Measurements from ENCODE around the gene PANK1.
A peak's percentile ranks its signal among the peaks of the same experiment; 100 is the strongest.

The PANK1 gene

GRCh38 chr10:89644967-89645741, at the start of gene PANK1:
Gene PANK1, minus strand, starts transcription at chr10:89645242. Its CDS starts 351 bp downstream, at chr10:89644891.
- CTCF ChIA-PET = no interaction called here
- Histone ChIP-seq H3K4me1 (ENCODE audit: control insufficient read depth, insufficient read depth, low read length) (peaks cover 8% of the 10 kb centered on the region; the same call in 1 of the 2 replicates), H3K27ac (ENCODE audit: extremely low read depth, low read depth, low read length) (peak within 1 kb of the TSS; percentile 97), H3K36me3 (ENCODE audit: control insufficient read depth in 2 of 2, insufficient read depth in 1 of 2, low read length in 2 of 2) (no peaks in the 10 kb centered on the region), H3K4me3 (ENCODE audit: low read depth, low read length) (peak within 1 kb of the TSS; percentile 85), H3K9me3 (ENCODE audit: control insufficient read depth, insufficient read depth, low read depth, low read length) (no peaks in the 10 kb centered on the region)
- POLR2A ChIA-PET = interaction anchor here (1.0 to 2.5 kb wide), 2 partner anchors 56 kb away, joined by 3 to 61 read pairs; partner anchors contain the start of gene KIF20B
- TF ChIP-seq ZNF2 (tag by site-specific recombination; IDR thresholded peaks at IDR 0.05) (peak; percentile 72), ZNF843 (tag by site-specific recombination; IDR thresholded peaks at IDR 0.05) (peak; percentile 66; the same call in 1 of the 2 replicates), KLF17 (tag by site-specific recombination; IDR thresholded peaks at IDR 0.05) (peak; percentile 55; the same call in 1 of the 2 replicates), TRIM28 (IDR thresholded peaks at IDR 0.05; ENCODE audit: borderline replicate concordance, low read length) (peak; percentile 71; the same call in 1 of the 2 replicates), ZBTB7A (tag by site-specific recombination; IDR thresholded peaks at IDR 0.05; ENCODE audit: low read depth) (0 out of 2 replicates have a peak, but pooled peaks have one; percentile 55), ZSCAN5A (tag by site-specific recombination; IDR thresholded peaks at IDR 0.05) (0 out of 2 replicates have a peak, but pooled peaks have one; percentile 21), SP3 (tag by site-specific recombination; IDR thresholded peaks at IDR 0.05) (peak; percentile 36; the same call in 1 of the 2 replicates), PRDM10 (tag by site-specific recombination; IDR thresholded peaks at IDR 0.05) (peak; percentile 93), HIC1 (tag by site-specific recombination; IDR thresholded peaks at IDR 0.05) (peak; percentile 22; the same call in 1 of the 2 replicates), ZNF692 (tag by site-specific recombination; IDR thresholded peaks at IDR 0.05) (peak; percentile 68), ZXDB (tag by site-specific recombination; IDR thresholded peaks at IDR 0.05) (peak; percentile 45), SCRT2 (tag by site-specific recombination; IDR thresholded peaks at IDR 0.05) (no peak), KLF9 (tag by site-specific recombination; IDR thresholded peaks at IDR 0.05; ENCODE audit: low read depth) (peak; percentile 56; the same call in 1 of the 2 replicates), ZBTB26 (tag by site-specific recombination; optimal IDR thresholded peaks at IDR 0.05) (peak; percentile 53), ZNF10 (tag by site-specific recombination; IDR thresholded peaks at IDR 0.05) (no peak; the same call in 1 of the 2 replicates), ZNF792 (tag by site-specific recombination; IDR thresholded peaks at IDR 0.05) (no peak), TCF7L2 (IDR thresholded peaks at IDR 0.05; ENCODE audit: borderline replicate concordance, low read depth, low read length) (peak; percentile 62; the same call in 1 of the 2 replicates), PRDM1 (tag by site-specific recombination; IDR thresholded peaks at IDR 0.05) (peak; percentile 37; the same call in 1 of the 2 replicates), PRDM6 (tag by site-specific recombination; IDR thresholded peaks at IDR 0.05) (peak; percentile 81), ZNF394 (tag by site-specific recombination; IDR thresholded peaks at IDR 0.05; ENCODE audit: borderline replicate concordance) (0 out of 2 replicates have a peak, but pooled peaks have one; percentile 28), ZNF274 (IDR thresholded peaks at IDR 0.05; ENCODE audit: low read length) (no peak), ZNF274 (tag by site-specific recombination; IDR thresholded peaks at IDR 0.05; ENCODE audit: borderline replicate concordance) (no peak), MZF1 (tag by site-specific recombination; IDR thresholded peaks at IDR 0.05; ENCODE audit: borderline replicate concordance) (peak; percentile 86)

All from HEK293 (cell line).